Transverse colon (tissue), 4 donors: ENCODE results near the gene ANKRD53.

Experiments
- CTCF ChIP-seq, 5 experiments: fragments of 200-600 bp in 3 of 5; fragments of 450-650 bp in 2 of 5; sonication (generic) in 3 of 5; IDR thresholded peaks; 1 replicate in 2 of 5; 2 replicates in 3 of 5; pipeline ENCODE4 v1.5.1; 2016 to 2017; ENCODE audit warnings: antibody characterized with exemption in 5 of 5, inconsistent platforms in 3 of 5, mild to moderate bottlenecking in 2 of 5, moderate library complexity in 1 of 5
- POLR2AphosphoS5 ChIP-seq, 3 donors: sonication (generic); formaldehyde crosslinking; IDR thresholded peaks; one replicate each; pipeline ENCODE4 v1.6.1; 2016; ENCODE audit warnings: antibody characterized with exemption in 3 of 3

GRCh38 chr2:70937866-70938585 is 40.4 kb upstream of the ANKRD53 start:
- TF ChIP-seq CTCF (IDR thresholded peaks at IDR 0.05) (no peak), POLR2AphosphoS5 (IDR thresholded peaks at IDR 0.05) (no peak)
